Neural progenitor cell (in vitro differentiated cells): ENCODE results near the gene FIG4.

ENCODE experiments used
- CTCF ChIP-seq: fragments of 200-600 bp; sonication (generic); IDR thresholded peaks from 2 replicates; pipeline ENCODE4 v1.5.1; 2017; ENCODE audit warnings: antibody characterized with exemption, mild to moderate bottlenecking
- EZH2 ChIP-seq: fragments of 200-600 bp; sonication (generic); IDR thresholded peaks from 2 replicates; pipeline ENCODE4 v1.6.1; 2017; ENCODE audit warnings: antibody characterized with exemption, mild to moderate bottlenecking, moderate library complexity

GRCh38 chr6:109815054-109815453 is 124.0 kb downstream of the FIG4 start:
- TF ChIP-seq CTCF (no peak), EZH2 (no peak)
